SHP77 (cell line): ENCODE data around the gene SLC51B.
"Not testable (repeated sequence)": the region's sequence is repeated elsewhere in the genome, so short reads cannot be mapped to it uniquely, and the experiment has no call there.

ENCODE experiments used
- DNase-seq, 2 experiments: peaks; one replicate each; lab custom pipeline; 2025; lab: John Stamatoyannopoulos, UW

The SLC51B gene

DNA sequence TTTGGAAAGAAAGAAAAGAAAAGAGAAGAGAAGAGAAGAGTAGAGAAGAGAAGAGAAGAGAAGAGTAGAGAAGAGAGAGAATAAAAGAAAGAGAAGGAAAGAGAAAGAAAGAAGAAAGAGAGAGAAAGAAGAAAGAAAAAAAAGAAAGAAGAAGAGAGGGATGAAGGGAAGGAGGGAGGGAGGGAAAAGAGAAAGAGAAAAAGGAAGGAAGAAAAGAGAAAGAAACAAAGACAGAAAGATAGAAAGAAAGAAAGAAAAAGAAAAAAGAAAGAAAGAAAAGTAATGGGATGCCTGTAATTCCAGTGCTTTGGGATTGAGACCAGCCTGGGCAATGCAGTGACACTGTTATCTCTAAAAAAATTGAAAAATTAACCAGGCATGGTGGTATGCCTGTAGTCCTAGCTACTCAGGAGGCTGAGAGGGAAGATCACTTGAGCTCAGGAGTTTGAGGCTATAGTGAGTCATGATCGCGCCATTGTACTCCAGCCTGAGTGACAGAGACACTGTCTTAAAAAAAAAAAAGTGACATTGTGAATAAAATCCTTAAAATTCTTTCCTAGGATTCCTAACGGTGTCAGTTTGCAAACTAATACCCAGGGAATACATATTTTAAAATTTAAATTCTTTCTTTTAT lies 20.9 kb downstream of the SLC51B start:
- no peak for DNase-seq

DNA sequence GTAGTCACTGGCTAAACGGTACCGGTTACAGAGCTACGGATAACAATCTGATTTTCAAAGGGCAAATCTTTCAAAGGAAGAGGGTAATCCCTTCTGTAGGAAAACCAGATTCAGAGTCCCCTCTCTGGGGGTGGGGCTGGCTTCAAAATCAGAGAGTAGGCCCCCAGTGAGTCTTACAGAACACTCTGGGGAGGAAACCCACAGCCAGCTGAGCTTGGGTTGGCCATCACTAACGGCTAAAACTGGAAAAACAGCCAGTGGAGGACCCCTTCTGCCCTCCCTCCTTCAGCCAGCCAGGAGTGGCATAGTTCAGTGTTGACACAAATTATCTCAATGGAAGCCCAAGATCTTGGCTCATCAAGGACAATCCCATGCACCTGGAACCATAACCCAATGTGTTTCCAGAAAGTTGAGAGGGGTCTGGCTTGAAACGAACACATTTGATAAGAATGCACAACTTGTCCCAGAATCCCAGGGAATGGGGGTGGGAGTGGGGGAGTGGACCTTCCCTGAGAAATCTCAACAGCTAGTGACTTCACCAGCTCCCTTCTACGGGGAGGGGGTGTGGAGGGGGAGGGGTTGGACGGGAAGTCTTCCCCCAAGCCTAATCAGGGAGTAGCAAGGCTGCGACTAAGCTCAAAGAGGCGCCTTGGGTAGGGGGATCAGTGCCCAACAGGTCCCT lies 21.6 kb downstream of the SLC51B start:
- DNase-seq: no peak

DNA sequence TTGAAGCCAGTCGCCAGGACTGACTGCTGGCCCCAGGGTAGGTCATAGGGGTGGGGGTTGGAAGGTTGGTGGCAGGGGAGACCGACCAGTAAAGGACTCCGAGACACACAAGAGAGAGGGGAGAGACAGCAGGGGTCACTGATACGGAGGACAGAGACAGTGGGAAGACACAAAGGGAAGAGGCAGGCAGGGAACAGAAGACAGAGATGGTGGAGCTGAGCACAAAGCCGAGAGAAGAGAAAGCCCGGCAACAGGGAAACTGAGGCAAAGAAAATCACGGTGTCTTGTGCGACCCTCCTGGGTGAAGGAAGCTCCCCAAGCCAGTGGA lies 22.1 kb downstream of the SLC51B start:
- DNase-seq: no peak

DNA sequence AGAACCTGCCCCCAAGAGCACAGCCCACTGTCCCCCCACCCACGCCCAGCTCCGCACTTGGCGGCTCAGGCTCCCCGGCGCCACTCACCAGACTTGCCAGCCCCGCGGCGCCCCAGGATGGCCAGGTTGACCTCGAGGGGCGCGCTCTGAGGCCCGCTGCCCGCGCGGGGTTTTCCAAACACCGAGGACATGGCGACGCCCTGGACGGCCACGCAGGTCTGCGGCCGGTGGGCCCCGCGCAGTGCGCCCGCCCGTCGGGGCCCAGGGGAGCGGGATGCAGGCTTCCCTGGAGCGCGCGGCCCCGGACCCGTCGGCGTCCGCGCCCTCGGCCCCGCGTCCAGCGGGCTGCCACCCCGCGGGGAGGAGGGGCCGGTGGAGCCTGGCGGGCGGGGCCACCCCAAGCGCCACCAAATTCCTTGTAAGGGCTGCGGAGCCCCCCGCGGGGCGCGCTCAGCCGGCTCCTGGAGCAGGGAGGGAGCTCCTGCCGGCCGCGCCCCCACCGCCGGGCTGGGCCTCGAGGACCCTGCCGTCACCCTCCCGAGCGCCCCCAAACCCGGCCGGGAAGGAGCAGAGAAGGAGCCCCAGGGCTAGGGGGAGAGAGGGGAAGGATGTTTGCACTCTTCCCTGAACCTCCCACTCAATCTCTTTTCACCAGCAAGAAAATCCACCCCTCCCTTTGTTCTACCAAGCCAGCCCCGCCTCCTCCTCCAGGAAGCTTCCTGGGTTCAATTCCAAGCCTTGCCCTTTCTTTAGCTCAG lies 22.6 kb downstream of the SLC51B start, which contains the start of gene RASL12:
TSS of gene RASL12 (minus strand) at position 347 of the 758 bp plus-strand sequence. CDS start at position 191, 156 bp downstream.
- DNase-seq: no peak

DNA sequence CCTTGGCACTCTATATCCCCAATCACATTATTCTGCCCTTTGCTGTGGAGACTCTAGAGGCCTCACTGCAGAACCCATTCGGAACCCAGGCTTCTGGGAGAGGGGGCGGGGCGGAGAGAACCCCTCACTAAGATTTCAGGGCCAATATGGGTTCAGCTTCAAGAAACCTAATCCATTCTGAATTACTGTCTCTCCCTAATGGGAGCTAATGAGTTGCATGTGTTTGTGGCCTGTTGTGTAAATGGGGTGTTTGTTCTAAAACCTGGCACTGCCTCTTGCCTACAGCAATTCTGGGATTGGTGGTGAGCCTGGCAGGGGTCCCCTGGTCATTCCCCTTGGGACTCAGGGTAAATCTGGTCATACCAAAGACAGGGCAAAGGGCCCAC lies 23.2 kb downstream of the SLC51B start:
- DNase-seq: no peak

DNA sequence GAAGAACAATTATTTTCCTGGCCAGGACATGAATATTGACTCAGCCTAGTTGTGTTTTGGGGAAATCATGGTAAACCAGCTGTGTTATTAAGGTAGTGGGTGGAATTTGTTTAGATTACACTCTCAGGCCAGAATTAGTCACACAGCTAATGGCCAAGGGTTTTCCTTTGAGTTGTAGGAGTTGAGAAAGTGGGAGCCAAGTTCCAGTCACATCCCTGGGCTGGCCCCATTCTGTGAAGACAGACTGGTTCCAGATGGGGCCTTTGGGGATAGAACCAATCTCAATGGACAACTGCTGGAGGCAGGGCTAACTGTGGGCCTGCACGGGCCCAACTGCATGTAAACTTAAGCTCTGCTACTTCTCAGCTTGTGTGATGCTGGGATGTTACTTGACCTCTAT lies 24.0 kb downstream of the SLC51B start:
- no peak for DNase-seq

DNA sequence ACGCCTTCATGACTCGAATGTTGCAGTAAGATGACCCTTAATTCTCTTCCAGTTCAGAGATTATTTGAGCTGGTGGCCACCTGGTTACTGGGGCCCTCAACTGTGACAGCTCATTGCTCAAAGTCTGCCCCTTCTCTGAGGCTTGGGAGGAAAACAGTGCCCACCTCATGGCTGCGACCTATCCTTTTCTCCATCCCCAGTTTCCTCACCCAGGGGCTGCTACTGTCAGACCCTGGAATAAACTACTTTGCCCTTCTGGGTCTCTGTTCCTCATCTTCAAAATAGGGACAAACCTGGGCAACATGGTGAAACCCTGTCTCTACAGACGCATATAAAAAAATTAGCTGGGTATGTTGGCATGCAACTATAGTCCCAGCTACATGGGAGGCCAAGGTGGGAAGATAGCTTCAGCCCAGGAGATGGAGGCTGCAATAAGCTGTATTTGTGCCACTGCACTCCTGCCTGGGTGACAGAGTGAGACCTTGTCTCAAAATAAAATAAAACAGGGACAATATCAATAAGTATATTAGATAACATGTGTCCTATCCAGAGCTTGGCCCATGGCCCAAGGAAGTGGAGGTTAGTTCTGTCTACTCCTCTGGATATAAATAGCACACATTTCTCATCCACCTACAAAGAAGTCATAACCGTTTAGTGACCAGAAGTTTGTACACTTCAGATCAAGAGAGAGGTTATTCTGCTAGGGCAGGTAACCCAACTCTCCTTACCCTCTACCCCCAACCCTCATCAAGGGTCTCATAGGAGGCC lies 24.8 kb downstream of the SLC51B start:
- no peak for DNase-seq

DNA sequence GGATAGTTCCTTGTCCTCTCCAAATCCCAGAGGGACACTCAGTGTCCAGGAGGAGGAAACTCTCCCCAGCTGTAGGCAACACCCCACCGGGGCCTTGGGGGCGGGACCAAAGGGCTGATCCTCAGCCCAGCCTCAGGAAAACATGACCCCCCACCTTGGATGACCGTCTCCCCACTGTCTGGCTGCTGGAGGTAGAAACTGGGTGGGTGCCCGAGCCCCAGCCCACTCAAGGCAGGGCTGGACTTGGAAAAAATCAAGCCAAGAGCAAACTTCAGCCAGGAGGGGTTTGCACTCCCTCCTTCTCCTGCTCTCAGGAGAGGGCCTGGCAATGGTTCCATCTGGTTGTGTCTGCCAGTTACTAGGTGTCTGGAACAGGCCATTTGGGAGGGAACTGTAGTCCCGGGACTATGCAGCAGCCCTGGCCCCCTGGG lies 26.2 kb downstream of the SLC51B start:
- no peak for DNase-seq

DNA sequence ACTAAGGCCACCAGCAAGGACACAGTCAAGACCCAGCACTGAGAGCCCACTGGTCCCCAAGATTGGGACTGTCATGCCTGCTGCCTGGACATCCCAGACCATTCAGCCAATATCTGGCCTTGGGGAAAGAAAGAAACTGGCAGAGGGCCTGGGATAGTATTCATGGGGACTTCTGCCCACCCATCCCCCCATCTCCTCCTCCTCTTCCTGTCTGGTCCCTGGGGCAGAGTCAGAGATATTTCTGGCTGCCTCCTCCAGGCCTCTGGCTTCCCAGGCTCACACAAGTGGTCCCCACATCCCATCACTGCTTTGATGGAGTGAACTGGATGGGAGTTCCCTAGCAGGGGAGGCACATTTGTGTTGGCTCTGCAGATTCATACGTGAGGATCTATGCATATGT lies 26.8 kb downstream of the SLC51B start:
- DNase-seq: no peak

DNA sequence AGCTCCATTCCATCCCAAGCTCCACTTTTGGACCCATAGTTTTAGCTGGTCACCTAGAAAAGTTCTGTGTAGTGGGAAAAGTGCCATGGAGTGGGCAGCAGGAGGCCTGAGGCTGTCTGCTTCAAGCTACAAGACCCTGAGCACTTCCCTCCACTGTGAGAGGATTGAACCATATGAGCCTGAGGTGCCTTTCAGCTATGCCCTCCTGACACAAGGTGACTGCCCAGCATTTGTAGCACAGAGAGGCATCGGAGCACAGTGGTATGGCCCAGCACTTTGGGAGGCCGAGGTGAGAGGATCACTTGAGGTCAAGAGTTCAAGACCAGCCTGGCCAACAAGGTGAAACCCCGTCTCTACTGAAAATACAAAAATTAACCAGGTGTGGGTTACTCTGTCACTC lies 27.4 kb downstream of the SLC51B start:
- no peak for DNase-seq

DNA sequence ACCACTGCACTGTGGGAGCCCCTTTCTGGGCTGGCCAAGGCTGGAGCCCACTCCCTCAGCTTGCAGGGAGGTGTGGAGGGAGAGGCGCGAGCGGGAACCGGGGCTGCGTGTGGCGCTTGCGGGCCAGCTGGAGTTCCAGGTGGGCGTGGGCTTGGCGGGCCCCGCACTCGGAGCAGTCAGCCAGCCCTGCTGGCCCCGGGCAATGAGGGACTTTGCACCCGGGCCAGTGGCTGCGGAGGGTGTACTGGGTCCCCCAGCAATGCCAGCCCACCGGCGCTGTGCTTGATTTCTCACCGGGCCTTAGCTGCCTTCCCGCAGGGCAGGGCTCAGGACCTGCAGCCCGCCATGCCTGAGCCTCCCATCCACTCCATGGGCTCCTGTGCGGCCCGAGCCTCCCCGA lies 29.8 kb downstream of the SLC51B start:
- DNase-seq: not testable (repeated sequence)

DNA sequence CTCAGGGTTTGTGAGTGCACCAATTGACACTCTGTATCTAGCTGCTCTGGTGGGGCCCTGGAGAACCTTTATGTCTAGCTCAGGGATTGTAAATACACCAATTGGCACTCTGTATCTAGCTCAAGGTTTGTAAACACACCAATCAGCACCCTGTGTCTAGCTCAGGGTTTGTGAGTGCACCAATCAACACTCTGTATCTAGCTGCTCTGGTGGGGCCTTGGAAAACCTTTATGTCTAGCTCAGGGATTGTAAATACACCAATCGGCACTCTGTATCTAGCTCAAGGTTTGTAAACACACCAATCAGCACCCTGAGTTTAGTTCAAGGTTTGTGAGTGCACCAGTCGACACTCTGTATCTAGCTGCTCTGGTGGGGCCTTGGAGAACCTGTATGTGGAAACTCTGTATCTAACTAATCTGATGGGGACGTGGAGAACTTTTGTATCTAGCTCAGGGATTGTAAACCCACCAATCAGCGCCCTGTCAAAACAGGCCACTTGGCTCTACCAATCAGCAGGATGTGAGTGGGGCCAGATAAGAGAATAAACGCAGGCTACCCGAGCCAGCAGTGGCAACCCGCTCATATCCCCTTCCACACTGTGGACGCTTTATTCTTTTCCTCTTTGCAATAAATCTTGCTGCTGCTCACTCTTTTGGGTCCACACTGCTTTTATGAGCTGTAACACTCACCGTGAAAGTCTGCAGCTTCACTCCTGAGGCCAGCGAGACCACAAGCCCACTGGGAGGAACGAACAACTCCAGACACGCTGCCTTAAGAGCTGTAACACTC lies 30.6 kb downstream of the SLC51B start:
- DNase-seq: not testable (repeated sequence)

DNA sequence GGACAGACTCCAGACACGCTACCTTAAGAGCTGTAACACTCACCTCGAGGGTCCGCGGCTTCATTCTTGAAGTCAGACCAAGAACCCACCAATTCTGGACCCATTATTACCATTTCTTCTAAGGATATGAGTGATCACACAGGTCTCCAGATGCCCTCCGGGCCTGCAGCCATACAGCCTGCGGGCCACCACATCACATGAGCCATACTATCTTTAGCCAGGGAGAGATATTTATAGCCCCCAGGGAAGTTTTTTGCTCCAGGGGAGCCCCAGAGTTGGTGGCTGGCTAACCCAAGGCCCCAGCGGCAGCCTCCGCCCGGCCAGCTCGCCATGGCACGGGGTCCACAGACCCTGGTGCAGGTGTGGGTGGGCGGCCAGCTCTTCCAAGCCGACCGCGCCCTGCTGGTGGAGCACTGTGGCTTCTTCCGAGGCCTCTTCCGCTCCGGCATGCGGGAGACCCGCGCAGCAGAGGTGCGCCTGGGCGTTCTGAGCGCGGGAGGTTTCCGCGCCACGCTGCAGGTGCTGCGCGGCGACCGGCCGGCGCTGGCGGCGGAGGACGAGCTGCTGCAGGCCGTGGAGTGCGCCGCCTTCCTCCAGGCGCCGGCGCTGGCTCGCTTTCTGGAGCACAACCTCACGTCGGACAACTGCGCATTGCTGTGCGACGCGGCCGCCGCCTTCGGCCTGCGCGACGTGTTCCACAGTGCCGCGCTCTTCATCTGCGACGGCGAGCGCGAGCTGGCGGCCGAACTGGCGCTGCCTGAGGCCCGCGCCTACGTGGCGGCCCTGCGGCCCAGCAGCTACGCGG lies 31.5 kb downstream of the SLC51B start, which contains the start of gene KBTBD13:
TSS of gene KBTBD13 (plus strand) at position 261 of the 805 bp plus-strand sequence. CDS start at position 331, 70 bp downstream.
- no peak for DNase-seq

DNA sequence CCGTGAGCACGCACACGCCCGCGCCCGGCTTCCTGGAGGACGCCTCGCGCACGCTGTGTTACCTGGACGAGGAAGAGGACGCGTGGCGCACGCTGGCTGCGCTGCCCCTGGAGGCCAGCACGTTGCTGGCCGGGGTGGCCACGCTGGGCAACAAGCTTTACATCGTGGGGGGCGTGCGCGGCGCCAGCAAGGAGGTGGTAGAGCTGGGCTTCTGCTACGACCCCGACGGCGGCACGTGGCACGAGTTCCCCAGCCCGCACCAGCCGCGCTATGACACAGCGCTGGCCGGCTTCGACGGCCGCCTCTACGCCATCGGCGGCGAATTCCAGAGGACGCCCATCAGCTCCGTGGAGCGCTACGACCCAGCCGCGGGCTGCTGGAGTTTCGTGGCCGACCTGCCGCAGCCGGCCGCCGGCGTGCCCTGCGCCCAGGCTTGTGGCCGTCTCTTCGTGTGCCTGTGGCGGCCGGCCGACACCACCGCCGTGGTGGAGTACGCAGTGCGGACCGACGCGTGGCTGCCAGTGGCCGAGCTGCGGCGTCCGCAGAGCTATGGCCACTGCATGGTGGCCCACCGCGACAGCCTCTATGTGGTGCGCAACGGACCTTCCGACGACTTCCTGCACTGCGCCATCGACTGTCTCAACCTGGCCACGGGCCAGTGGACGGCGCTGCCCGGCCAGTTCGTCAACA lies 32.2 kb downstream of the SLC51B start:
- DNase-seq: no peak

DNA sequence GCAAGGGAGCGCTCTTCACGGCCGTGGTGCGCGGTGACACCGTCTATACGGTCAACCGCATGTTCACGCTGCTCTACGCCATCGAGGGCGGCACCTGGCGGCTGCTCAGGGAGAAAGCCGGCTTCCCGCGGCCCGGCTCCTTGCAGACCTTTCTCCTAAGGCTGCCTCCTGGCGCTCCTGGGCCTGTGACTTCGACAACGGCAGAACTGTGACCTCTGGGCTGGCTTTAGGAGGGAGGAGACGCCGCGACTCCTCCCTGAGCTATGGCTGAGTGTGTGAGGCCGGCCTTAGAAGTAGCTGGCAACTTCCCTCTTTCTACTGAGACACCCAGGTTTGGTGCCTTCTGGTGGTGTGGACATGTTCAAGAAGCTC lies 32.8 kb downstream of the SLC51B start:
- DNase-seq: no peak

DNA sequence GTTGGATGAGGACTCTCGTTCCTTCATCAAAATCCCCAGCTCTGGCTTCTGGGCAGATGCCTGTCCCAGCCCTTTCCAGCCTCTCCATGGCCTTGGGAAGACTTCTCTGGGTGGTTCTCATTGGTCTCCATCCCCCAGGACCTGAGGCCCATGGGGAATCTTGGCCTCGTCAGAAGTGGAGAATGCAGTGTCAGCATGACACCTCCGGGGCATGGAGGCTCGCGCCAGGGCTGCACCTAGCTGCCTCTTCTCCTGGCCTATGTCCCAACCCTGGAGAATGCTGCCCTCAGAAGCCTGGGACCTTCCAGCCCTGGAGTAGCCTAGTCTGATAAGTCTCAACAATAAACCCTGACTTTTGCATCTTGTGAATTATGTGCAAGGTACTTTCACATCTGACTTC lies 34.4 kb downstream of the SLC51B start:
- DNase-seq: no peak

DNA sequence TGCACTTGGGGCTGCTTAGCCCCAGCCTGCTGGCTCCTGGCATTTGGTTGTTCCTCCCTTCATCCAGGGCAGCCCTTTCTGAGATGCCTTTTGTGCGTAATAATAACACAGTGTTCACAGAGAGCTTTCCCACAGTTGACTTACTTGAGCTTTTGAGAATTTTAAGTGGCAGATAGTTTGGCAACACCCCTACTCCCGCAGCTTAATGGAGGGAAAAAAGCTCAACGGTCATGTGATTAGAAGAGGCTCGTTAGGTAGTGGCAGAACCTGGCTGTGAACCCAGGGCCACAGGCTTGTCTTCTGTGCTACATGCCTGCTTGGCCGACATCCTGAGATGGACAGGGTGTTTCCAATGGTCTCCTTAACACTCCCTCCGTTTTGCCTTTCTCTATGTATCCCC lies 36.1 kb downstream of the SLC51B start:
- no peak for DNase-seq

DNA sequence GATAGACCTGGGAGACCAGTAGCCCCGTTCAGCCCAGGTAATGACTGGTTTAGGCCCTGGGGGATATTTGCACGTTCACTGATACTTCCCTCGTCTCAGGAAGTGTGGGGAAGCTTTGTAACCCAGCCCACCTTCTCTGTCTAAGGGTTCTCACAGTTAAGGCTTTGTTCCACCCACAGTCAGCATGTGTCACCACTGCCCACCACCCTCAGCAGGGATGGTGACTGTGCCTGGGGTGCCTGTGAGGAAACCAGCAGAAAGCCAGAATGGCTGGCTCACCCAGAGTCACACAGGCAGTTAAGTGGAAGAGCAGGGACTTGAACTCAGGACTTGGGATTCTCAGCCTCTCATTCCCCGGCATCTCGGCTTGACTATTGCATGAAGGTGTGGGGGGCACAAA lies 36.6 kb downstream of the SLC51B start:
- DNase-seq: no peak

DNA sequence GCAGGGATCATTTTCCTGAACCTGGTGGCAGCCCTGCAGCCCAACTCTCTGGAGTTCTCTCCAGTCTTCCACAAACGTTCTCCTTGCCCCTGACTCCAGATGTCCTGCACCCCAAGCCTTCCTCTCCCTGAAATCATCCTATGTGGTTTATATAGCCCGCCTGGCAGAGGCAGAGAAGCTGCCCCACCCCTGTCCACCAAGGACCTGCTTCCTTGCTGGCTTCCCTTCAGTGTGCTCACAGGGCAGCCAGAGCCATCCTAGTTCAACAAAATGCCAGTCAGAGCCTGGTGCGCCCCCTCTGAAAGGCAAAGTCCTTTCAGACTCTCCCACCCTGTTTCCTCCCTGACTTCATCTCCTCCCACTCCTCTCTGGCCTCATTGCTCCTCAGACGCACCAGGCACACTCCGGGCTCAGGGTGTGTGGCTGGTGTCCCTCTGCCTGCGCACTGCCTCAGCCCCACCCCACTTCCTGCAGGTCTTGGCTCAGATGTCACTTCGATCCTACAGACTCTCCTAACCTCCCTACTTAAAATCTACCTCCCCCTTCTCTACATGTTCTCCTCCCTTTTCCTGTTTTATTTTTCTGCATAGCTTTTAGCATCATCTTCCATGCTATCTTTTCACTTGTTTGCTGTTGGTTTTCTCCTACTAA lies 37.2 kb downstream of the SLC51B start:
- DNase-seq: peak in 1 of 2 experiments; percentile 28
